ENCODE measurements around the gene PID1.
"Not testable (repeated sequence)": the region's sequence is repeated elsewhere in the genome, so short reads cannot be mapped to it uniquely, and the experiment has no call there.

PID1 gene

DNA sequence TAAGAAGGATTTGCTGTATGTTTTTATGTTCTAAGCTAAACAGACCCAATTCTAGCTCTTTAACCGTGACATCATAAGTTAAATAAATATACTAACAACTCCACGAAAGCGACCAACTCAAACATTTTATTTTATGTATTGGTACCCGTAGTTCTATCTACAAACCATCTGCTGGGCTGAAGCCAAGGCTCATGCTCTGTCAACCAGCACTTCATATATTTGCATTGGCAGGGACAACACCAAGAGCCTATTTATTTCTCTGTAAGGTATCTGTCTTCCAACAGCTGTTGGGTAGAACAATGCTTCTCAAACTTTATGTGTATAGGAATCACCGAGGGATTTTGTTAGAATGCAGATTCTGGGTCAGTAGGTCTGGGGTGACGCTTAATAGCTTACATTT is 64.5 kb downstream of the PID1 start:
- DNase-seq, result no peak

DNA sequence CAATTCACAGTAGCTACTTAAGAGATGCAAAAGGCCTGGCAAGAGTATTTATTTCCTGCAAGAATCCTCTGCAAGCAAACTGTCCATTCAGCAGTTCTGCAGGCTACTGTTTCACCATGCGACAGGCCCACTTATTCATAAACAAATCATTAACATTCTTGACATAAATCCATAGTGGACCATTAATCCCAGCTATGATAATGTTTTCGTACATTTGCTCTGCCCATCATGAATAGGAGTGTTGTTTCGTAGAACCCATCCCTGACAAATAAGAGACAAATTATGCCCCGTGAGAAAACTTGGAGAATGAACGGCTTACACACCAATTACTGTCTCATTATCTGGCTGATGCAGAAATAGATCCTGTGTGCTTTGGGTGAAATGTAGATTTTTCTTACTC is 65.4 kb downstream of the PID1 start:
- no peak for DNase-seq

DNA sequence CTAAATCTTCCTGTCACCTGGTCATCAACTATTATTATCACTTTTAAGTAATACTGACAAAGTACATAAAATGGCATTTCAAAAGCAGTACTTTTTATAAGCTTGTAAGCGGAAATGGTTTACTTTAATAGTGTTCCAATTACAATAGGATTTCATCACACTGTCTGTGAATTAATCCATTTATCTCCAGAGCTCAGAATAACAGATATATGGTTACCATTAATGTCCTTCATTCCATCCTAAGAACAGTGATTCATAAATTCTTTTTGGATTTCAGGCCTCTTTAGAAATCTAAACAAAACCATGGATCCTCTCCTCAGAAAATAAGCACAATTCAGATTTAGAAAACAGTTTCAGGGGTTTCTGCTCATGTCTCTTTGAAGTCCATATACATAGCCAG is 68.4 kb downstream of the PID1 start:
- no peak for DNase-seq

DNA sequence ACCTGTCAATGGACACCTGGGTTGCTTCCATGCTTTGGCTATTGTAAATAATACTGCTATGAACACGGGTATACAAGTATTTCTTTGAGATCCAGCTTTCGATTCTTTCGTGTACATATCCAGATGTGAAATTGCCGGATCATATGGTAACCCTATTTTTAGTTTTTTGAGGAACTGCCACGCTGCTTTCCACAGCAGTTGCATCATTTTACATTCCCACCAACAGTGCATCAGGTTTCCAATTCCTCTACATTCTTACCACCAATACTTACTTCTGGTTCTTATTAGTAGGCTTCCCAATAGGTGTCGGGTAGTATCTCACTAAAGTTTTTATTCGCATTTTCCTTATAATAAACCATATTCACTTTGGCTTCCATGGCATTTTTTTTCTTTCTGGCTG is 69.6 kb downstream of the PID1 start:
- no peak for DNase-seq

DNA sequence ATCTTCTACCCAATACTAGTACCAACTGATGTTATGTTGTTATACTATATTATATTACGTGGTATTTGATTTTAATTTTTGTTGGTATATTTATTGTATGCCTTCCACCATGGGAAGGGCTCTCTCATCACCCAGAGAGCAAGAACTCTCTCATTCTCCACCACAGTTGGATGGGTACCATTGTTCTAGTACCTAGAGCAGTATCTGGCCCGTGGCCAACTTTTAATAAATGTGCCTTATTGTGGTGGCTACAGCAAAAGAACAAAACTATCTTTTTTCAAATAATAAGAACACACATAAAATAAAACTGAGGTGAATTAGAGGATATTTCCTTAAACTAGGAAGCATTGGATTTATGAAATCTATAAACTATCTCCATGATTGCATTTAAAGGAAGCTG is 71.8 kb downstream of the PID1 start:
- DNase-seq, result no peak

GRCh38 chr2:229196448-229196847 is 74.6 kb downstream of the PID1 start:
- no peak for DNase-seq

DNA sequence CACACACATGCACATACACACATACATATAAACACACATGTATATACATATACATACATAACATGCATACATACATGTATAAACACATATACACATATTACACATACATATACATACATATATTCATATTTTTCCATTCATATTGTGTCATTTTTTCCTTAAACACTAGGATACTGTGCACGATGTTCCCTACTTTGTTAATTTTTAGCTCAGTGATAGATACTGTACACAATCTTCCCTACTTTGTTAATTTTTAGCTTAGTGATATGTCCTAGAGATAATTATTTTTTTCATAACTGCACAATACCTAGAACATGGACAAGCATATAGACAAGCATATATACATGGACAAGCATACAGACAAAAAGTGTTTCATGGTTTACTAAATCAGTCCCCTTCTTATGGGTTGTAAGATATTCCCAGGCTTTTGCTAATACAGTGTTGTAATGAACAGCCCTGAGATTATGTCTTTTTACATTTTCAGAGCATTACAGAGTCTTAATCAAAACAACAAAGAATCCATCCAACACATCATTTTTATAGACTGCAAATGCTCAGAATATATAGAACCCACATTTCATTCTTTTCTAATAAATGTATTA is 75.6 kb downstream of the PID1 start:
- no peak for DNase-seq

GRCh38 chr2:229193281-229193680 is 77.8 kb downstream of the PID1 start:
- DNase-seq, result no peak

DNA sequence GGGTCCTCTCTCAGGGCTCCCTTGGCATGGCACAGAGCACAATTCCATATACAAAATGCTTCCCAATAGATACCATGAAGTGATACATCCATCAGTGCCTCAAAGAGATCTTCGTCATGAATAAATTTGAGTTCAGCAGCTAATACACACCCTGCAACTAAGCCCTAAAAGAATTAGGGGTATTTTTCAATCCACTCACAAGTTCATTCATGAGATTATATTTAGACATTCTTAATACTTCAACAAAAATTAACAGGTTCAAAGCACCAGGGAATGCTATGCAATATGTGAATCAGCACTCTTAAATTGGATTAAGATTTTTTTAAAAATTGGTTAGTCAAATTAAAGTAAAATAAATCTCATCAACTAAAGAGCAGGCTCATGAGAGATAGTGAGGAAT is 79.7 kb downstream of the PID1 start:
- DNase-seq, result no peak

DNA sequence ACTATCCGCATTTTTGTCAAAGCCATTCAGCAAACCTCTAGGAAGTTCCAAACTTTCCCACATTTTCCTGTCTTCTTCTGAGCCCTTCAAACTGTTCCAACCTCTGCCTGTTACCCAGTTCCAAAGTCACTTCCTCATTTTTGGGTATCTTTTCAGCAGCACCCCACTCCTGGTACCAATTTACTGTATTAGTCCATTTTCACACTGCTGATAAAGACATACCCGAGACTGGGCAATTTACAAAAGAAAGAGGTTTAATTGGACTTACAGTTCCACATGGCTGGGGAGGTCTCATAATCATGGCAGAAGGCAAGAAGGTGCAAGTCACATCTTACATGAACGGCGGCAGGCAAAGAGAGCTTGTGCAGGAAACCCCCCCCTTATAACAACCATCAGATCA is 84.0 kb downstream of the PID1 start:
- not testable (repeated sequence) for DNase-seq

DNA sequence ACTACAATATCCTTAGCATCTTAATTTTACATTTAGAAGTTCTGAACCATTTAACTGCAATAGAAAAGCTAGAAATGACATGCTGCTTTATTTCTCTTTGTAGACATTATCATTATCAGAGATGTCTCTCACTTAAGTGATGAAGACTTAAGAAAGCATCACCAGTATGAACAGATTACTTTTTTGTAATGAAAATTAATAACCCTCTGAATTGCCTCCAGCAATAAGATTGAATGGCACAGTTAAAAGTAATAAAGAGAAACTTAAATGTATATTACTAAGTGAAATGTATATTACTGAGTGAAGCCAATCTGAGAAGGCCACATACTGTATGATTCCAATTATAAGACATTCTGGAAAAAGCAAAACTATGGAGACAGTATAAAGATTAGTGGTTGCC is 89.4 kb downstream of the PID1 start:
- DNase-seq, result no peak

GRCh38 chr2:229180658-229181057 is 90.4 kb downstream of the PID1 start:
- DNase-seq, result no peak

- DNase-seq, result no peak
These were observed 91.5 kb downstream of the PID1 start for GRCh38 chr2:229179628-229180027.

GRCh38 chr2:229178706-229179105 is 92.4 kb downstream of the PID1 start:
- no peak for DNase-seq

GRCh38 chr2:229178117-229178516 is 93.0 kb downstream of the PID1 start:
- DNase-seq, result no peak

GRCh38 chr2:229176136-229176535 is 95.0 kb downstream of the PID1 start:
- DNase-seq, result no peak

GRCh38 chr2:229175497-229175863 is 95.6 kb downstream of the PID1 start:
- no peak for DNase-seq

DNA sequence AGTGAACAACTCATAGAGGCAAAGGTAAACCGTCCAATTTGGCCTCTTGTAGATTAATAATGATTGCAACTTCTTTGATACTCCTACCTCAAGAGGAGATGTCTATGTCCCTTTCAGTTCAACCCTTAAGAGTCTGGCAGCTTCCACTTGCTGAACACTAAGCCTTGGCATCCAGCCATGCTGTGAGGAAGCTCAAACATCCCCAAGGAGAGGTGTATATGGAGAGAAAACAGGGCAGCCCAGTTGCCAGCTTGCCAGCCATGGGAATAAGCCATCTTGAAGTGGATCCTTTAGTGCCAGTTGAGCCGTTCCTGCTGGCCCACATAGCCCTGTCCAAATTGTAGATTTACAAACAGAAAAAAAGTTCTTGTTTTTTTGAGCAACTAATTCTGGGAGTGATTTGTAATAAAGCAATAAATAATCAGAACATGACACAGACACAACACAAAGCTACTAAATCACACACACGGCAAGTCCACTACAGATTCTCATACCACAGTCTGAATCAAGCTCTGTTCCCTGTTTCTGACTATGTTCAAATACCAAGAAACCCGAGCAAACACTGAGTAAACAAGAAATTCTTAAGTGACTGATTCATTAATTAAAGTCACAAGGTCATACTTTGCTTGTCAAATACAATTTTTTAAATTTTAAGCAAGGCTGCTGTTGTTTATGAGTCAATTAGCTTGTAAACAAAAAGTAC is 96.1 kb downstream of the PID1 start:
- DNase-seq, result no peak

- no peak for DNase-seq
These were observed 97.2 kb downstream of the PID1 start for GRCh38 chr2:229173825-229174359.

DNA sequence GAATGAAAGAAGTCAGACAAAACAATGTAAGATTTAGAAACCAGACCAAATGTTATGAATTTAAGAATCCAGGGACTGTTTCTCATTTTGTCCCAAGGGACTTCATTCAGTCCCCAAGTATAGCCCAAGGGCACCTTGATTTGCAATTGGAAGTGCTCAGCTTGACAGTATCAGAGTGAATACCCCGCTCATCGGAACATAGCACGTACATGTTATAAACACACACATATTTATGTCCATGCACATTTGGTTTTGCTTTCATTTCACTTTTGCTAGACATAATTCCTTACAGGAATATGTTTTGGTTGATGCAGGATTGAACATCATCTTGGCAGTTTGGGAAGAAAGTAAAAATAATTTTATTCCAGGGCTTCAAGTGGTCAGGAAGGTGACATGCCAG is 100.2 kb downstream of the PID1 start:
- no peak for DNase-seq

DNA sequence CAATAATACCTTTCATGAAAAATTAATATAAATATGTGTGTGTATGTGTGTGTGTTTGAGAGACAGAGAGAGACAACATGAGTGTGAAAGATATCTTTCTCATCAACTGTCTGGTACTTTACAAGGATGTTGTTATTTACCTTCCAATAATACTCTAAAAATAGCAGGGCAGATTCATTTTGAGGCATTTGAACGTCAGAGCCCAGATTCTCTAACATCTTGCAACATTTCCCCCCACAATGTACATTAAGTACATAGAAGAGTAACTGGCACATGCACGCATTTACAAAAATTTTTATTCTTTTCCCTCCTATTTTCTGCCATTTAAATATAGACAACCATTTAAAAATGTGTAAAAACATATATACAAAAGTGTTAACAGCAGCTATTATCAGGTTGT is 100.9 kb downstream of the PID1 start:
- no peak for DNase-seq

- DNase-seq, result no peak
These were observed 101.3 kb downstream of the PID1 start for GRCh38 chr2:229169751-229170150.

DNA sequence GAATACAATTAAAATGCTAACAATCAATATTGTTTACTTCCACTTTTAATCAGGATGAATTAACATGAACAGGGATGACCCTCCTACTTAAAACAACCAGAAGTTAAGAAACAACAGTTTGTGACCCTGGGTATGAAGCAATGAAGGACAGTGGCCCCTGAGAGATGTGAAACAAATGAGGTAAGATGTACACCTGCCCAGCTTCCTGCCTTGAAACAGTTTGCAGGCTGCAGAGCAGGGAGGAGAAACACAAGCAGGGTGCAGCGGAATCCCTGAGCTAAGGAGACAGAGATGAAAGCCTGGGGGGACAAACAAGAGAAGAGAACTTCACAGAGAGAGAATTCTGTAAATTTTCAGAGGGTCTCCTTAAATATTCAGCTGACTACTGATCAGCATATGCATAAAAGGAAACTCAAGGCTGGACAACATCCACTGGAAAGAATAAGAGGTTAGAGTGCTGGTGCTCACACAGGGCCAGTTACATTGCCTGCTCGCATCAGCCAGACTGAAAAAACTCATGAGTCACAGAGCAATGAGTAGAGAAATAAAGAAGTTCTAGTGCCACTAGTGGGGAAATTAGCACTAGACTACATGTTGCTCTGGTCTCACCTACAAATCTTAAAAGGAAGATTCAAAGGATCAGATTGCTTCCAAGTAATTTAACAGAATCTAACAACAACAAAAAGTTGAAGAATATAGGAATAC is 106.4 kb downstream of the PID1 start:
- no peak for DNase-seq

DNA sequence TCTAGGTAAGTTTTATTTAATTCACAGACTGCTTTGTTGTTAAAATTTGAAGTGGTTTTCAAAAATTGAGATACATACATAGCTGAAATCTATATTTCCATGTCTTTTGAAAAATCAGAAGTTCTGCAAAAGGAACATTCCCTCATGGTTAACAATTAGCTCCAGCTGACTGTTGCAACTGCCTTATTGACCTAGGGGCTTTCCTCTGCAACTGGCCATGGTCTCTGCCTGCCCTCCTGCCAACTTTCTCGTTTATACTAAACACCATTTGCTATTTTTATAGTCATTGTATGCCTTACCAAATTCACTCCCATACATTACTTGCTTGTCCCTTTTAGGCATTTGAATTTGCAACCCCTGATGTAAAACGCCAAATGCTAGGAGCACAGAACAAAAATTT is 107.2 kb downstream of the PID1 start:
- DNase-seq, result no peak

All from activated CD4-positive, CD25-positive, alpha-beta regulatory T cell (primary cell).